ACC112 (cell line): ENCODE results near the gene ARL3.

Experiments used
- H2AFZ ChIP-seq: fragments of 200-600 bp; sonication (generic); one replicate; pipeline ENCODE4 v1.6.0; 2017; ENCODE audit warnings: antibody characterized with exemption, low read length; ENCODE audit not compliant: unreplicated experiment
- H3K27ac ChIP-seq: fragments of 200-600 bp; sonication (generic); 2 replicates; pipeline ENCODE4 v1.5.1; 2014; ENCODE audit warnings: low read depth, mild to moderate bottlenecking, antibody characterized with exemption, low read length, moderate library complexity
- H3K27me3 ChIP-seq: fragments of 200-600 bp; sonication (generic); 2 replicates; pipeline ENCODE4 v1.6.1; 2014; ENCODE audit warnings: mild to moderate bottlenecking, antibody characterized with exemption, low read length, moderate library complexity, mixed read lengths; ENCODE audit not compliant: insufficient read depth
- H3K36me3 ChIP-seq: fragments of 200-600 bp; sonication (generic); 2 replicates; pipeline ENCODE4 v1.6.1; 2016; ENCODE audit warnings: mild to moderate bottlenecking, antibody characterized with exemption, low read length, moderate library complexity, mixed read lengths; ENCODE audit not compliant: insufficient read depth
- H3K4me1 ChIP-seq: fragments of 200-600 bp; sonication (generic); one replicate; pipeline ENCODE4 v1.6.1; 2016; ENCODE audit warnings: low read length, mixed read lengths; ENCODE audit not compliant: insufficient read depth, unreplicated experiment, control insufficient read depth
- H3K4me3 ChIP-seq: fragments of 200-600 bp; sonication (generic); 2 replicates; pipeline ENCODE4 v1.5.1; 2014; ENCODE audit warnings: mild to moderate bottlenecking, low read depth, low read length
- H3K79me2 ChIP-seq: fragments of 200-600 bp; sonication (generic); one replicate; pipeline ENCODE4 v1.6.0; 2016; ENCODE audit warnings: low read length; ENCODE audit not compliant: control insufficient read depth, unreplicated experiment, insufficient read depth

ARL3 gene

DNA sequence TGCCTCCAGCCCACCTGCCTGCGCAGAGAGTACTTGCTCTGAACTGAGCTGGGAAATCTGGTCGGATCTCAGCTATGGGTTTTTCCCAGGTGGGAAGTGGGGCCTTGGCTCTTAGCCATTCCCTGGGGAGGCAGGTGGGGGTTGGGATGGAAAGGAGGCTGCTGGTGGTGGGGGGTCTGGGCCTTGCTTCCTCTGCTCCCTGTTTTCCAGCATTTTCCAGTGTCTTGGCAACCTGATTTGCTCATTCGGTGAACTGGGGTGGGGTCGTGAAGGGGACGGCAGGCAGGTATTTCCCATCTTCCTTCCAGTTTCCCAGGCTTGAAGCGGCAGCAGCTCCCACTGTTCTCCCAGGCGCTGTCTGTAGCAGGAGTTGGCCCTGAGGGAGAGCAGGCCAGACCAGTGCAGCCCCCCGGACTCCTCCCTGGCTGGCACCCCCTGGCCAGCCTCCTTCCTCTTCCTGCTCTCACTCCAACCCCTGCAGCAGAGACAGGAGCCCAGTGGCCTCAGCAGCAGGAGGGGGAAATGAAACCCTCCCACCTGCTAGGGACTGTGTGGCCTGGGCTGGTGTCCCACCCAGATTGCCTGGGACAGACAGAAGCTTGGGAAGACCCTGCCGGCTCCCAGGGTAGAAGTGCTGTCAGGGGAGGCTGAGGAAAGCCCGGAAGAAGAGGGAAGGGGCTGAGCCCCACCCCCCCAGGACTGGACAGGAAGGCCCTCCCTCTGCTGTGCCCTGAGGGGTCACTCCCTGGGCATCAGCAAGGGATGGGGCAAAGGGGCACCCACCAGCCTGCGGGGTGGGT is 63.3 kb downstream of the ARL3 start:
- H3K4me3 ChIP-seq: no peak overlapping the region
- peaks cover 74% of the 10 kb centered on the region for H3K79me2 ChIP-seq
- H3K27me3 ChIP-seq: no peaks in the 10 kb centered on the region
- no peak overlapping the region for H2AFZ ChIP-seq
- peaks cover 30% of the 10 kb centered on the region for H3K4me1 ChIP-seq
- H3K27ac ChIP-seq: no peak overlapping the region
- H3K36me3 ChIP-seq: peaks cover 8% of the 10 kb centered on the region; the same call in 1 of the 2 replicates

DNA sequence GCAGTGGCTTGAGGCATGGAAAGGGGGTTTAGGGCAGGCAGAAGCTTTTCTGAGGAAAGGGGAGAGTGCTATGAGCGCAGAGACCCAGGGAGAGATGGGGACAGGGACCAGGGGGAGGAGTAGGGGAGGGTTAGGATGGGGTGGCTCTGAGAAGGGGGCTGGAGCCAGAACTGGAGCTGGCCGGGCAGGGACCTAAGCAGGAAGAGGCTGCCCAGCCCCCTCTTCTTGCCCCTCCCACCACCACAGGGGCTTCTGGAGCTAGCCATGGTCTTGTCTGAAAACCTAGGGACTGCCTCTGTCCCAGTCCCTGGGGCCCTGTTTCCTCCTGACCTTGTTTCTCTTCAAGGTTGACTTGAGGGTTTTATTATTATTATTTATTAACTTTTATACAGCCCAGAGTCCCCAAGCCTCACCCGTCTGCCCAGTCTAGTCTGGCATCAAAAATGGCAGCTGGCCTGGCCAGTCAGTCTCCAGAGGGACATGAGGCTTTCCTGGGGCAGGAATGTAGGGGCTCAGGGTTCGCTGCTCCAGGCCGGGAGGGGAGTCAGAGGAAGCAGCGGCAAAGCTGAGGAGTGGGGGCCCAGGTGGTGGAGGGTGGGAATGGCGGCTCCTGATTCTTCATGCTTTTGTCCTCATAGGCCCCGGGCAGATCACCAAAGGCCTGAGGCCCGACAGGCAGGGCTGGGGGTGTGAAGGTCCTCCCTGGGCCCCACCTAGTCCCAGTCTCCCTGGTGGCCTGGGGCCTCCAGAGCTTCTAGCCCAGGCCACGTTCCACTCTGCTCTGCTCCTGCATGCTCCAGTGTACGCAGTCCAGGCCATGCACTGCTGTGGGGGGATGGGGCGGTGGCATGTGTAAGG is 64.2 kb downstream of the ARL3 start:
- Histone ChIP-seq H3K27me3 (no peaks in the 10 kb centered on the region), H3K79me2 (peaks cover 82% of the 10 kb centered on the region), H3K27ac (no peak overlapping the region), H2AFZ (no peak overlapping the region), H3K36me3 (peaks cover 8% of the 10 kb centered on the region; the same call in 1 of the 2 replicates), H3K4me1 (peaks cover 30% of the 10 kb centered on the region), H3K4me3 (no peak overlapping the region)

DNA sequence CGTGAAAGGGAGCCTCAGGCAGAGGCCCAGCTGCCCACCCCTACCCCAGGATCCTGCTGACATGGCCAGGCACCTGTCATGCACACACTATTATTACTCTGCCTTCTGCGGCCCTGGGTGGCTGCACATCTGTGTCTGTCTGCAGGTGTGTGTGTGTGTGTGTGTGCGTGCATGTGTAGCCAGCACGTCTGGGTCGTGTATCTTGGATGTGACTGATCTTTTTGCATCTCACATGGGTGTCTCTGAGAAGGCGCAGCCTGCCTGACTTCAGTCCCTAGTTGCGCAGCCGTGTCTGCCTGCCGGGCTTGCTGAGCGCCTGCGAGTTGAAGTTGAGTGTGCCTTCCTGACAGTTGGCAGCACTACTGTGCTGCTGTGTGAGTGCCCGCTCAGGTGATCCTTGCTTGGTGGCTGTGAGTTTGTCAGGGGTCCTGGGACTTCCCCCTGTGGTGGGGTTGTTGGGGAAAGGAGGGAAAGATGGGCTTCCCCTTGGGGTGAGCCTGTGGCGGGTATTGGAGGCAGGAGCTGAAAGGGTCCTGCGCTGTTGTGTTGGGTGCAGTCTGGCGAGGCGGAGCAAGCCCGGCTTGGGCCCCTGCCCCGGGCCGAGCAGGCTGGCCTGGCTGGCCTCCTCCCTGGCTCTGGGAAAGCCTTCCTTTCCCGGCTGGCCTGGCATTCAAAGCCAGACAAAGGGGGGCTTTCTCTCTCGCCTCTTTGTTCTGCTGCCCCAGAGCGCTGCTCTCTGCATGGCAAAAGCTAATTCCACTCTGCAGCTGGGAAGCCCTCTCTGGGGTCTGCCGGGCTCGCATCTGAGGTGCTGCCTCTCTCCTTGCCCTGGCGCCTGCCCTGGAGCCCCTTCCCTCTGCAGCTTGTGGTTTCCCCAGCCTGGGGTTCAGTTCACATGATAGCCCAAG is 65.1 kb downstream of the ARL3 start:
- H3K79me2 ChIP-seq: peaks cover 91% of the 10 kb centered on the region
- no peaks in the 10 kb centered on the region for H3K27me3 ChIP-seq
- H3K36me3 ChIP-seq: peaks cover 8% of the 10 kb centered on the region; the same call in 1 of the 2 replicates
- H3K27ac ChIP-seq: no peak overlapping the region
- peaks cover 30% of the 10 kb centered on the region for H3K4me1 ChIP-seq
- H3K4me3 ChIP-seq: peak overlapping the region; percentile 88
- no peak overlapping the region for H2AFZ ChIP-seq

DNA sequence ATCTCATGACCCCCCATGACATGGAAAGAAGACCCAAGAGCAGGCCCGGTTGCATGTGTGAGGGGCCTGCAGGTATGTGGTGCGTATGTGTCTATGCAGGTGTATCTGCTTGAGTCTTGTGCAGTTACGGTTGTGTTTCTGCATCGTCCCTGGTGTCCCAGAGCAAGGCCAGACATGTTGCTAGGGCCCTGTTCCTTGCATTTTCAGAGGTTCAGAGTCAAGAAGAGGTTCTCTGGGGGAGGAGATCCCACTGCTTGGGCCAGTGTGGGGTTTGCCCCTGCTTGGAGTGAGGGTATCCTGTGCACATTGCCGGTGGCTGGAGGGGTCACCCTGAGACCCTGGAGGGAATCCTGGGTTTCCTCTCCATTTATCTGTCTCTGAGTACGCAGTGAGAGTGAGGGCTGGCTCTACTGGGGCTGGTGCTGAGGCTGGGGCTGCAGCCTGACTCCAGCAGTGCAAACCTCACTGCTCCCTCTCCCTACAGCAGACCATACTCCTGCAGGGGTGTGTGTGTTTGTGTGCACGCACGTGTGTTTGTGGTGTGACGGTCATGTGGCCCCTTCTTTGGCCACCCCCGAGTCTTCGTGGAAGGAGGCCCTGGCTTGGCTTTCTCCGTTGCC is 65.8 kb downstream of the ARL3 start:
- Histone ChIP-seq H3K27ac (no peak overlapping the region), H3K36me3 (0 out of 2 replicates have a peak, but pooled peaks cover 3% of the 10 kb centered on the region), H3K27me3 (no peaks in the 10 kb centered on the region), H3K79me2 (peaks cover 90% of the 10 kb centered on the region), H2AFZ (no peak overlapping the region), H3K4me3 (peak overlapping the region; percentile 88), H3K4me1 (peaks cover 30% of the 10 kb centered on the region)

DNA sequence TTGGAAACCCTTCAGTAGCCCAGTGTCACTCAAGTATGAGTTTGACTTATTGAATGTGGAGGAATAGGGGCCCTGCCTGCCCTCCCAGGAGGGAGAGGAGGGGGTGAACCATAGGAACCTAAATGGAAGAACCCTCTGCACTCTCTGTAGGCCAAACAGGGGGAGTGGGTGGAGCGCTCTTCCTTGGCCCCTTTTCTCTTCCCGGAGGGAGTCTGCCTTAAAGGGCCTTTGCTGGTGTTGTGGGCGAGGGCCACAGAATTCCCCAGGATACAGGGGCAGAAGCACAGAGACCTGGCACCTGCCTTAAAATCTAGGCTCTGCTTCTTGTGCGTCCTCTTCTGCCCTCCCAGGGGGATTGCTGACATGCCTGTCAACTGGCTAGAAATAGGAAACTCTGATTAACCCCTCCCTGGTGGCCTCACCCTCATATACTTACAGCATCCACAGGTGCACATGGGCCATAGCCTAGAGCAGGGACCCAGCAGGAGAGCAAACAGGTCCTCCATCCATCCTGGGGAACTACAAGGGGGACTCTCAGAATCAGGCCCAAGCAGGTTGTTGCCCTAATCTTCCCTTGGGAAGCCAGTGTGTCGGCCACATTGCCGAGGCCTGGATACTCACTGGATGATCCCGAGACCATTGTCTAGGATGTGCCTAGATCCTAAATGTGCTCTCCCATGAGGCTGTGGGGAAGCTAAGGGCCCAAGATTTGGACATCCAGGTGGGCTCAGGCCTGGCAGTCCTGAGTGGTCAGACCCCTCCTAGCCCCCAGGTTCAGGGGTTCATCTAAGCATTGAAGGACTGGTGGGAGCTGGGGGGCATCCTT is 66.5 kb downstream of the ARL3 start:
- Histone ChIP-seq H3K36me3 (0 out of 2 replicates have a peak, but pooled peaks cover 3% of the 10 kb centered on the region), H3K79me2 (peaks cover 85% of the 10 kb centered on the region), H3K27me3 (no peaks in the 10 kb centered on the region), H3K4me1 (peaks cover 30% of the 10 kb centered on the region), H3K27ac (no peak overlapping the region), H2AFZ (no peak overlapping the region), H3K4me3 (peak overlapping the region; percentile 88)

DNA sequence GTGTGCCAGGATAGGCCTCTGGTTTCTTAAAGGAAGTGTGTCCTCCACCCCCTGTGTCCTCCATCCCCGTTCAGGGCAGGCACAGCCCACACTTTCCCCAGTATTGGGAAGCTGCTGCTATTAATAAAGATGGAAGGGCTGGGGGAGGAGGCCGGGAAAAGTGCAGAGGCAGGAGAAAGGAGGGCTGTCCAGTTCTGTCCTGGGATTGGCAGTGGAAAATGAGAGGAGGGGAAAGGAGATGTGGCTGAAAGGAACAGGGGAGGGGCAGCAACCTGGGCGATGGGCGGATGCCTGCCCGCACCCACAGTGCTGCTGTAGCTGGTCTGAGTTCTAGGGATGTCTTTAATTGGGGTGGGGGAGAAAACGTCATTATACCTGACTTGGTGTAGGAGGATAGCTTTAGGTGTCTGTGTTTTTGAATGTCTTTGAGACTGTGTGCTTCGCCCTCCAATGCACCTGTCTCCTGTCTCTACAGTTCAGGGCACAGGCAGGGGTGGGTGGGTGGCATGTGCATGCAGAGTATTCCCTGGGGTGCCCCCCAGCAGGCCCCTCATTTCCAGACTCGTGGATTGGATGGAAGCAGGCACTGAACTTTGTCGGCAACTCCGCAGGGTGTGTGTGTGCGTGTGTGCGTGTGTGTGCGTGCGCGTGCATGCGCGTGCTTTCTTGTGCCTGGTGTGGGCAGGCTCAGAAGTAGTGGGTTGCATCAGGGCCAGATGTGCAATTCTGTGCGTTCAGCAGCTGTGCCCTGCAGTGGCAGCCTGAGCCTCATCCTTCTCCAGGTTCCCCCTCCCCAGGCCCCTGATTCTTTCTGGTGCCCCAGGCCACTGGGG is 67.4 kb downstream of the ARL3 start:
- peak overlapping the region; percentile 93 for H3K27ac ChIP-seq
- H3K4me3 ChIP-seq: peak overlapping the region; percentile 88
- H3K36me3 ChIP-seq: no peaks in the 10 kb centered on the region
- no peak overlapping the region for H2AFZ ChIP-seq
- H3K27me3 ChIP-seq: no peaks in the 10 kb centered on the region
- H3K79me2 ChIP-seq: peaks cover 78% of the 10 kb centered on the region
- H3K4me1 ChIP-seq: peaks cover 30% of the 10 kb centered on the region

DNA sequence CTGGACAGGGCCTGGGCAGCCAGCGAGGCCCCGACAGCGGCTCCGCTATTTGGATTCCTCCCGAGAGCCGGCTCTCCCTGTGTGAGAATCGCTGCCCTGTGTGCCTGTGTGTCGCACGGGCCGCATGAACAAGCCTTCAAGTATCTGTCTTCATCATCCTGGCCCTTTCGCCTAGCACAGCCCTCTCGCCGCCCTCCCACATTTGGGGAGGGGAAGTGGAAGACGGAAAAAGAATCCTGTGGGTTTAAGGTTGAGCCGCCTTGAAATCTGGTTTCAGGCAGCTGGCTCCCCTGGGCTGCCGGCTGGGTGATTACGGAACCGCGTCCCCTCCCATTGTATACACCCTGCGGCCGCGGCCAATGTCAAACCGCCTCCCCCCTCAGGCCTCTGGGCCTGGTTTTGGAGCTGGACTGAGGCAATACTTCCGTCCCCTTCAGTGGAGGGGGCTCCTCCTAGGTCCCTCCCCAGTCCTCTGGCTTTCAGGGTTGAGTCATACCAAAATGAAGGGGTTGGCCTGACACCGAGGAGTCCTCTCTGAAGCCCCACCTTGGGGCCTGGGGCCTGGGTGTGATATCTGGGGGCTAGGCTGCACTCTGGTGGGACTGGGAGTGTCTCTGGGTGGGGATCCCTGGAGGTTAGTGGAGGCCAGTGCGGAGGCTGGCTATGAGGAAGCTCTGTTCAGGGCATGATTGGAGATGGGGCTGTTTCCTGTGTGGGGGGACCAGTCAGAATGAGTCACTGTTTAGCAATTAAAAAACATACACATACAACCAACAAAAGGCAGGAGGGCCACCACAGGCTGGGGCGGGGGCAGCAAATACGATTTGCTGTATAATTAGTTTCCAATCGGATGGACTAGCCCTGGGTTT is 68.2 kb downstream of the ARL3 start:
- Histone ChIP-seq H3K79me2 (peaks cover 69% of the 10 kb centered on the region), H3K27me3 (no peaks in the 10 kb centered on the region), H3K4me3 (peak overlapping the region; percentile 88), H3K27ac (peak overlapping the region; percentile 93), H3K4me1 (peaks cover 30% of the 10 kb centered on the region), H3K36me3 (no peaks in the 10 kb centered on the region), H2AFZ (no peak overlapping the region)

DNA sequence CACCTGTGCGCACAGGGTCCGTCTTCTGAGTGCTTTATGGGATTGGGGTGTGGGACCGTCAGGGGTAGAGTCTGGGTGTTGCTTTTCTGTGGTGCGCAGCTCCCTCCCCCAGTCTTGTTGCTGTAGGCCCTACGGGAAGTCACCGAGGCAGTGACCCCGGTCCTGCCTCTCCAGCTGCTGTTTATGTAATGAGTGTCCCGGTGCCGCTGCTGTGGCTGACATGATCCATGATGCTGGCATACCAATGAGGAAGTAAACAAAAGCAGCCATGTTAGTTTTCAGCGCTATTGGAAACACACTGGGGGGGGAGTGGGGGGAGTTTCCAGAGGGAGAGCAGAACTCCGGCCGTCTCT is 68.8 kb downstream of the ARL3 start:
- H3K4me1 ChIP-seq: peaks cover 30% of the 10 kb centered on the region
- H3K4me3 ChIP-seq: peak overlapping the region; percentile 88
- no peaks in the 10 kb centered on the region for H3K27me3 ChIP-seq
- H2AFZ ChIP-seq: no peak overlapping the region
- H3K79me2 ChIP-seq: peaks cover 63% of the 10 kb centered on the region
- peak overlapping the region; percentile 93 for H3K27ac ChIP-seq
- no peaks in the 10 kb centered on the region for H3K36me3 ChIP-seq
